B cell (primary cell): ENCODE measurements around the gene TCP10L. TPM values are rescaled to one million over a fixed set of nuclear protein-coding genes. Genes with fewer than 3 reads are reported as not detected.

ENCODE experiments used
- ATAC-seq: fragments of 200-7000 bp; cut with Tn5 transposase; one replicate; pipeline ENCODE4 v1.10.0; 2021; ENCODE audit warnings: low read depth, mild to moderate bottlenecking, moderate number of reproducible peaks, moderate library complexity
- CTCF ChIA-PET: fragments of 350-600 bp; sonication (Branson Sonifier 250); formaldehyde crosslinking; loops from one replicate; lab custom pipeline; 2021; ENCODE audit warnings: antibody characterized with exemption, inconsistent platforms; lab: Charles Lee
- POLR2A ChIA-PET: fragments of 350-600 bp; sonication (Branson Sonifier 250); formaldehyde crosslinking; loops from one replicate; lab custom pipeline; 2021; ENCODE audit warnings: antibody characterized with exemption; lab: Charles Lee
- DNase-seq: peaks from one replicate; pipeline ENCODE4 v3.0.0; 2013
- H2AFZ ChIP-seq: 2 replicates; pipeline ENCODE4 v1.6.1; 2012; ENCODE audit warnings: mild to moderate bottlenecking, low read depth, low read length; ENCODE audit not compliant: insufficient read depth, poor library complexity, severe bottlenecking
- H3K27ac ChIP-seq, 2 donors: 1 replicate in 1 of 2; 2 replicates in 1 of 2; pipeline ENCODE4 v1.5.1; 2012 to 2013; ENCODE audit warnings: low read length in 2 of 2, mild to moderate bottlenecking in 2 of 2, moderate library complexity in 1 of 2
- H3K27me3 ChIP-seq, 4 experiments: fragments of 200-600 bp in 1 of 4; sonication (generic) in 1 of 4; replicated peaks in 1 of 4; 1 replicate in 2 of 4; 2 replicates in 2 of 4; pipeline versions ENCODE4 v1.6.1 to v1.7.0; 2013 to 2016; ENCODE audit warnings: low read length in 3 of 4, mild to moderate bottlenecking in 2 of 4, mixed read lengths in 1 of 4, moderate library complexity in 1 of 4; ENCODE audit not compliant: insufficient read depth in 4 of 4, control insufficient read depth in 3 of 4; ENCODE audit errors: control extremely low read depth in 1 of 4
- H3K36me3 ChIP-seq, 2 experiments: replicated peaks in 1 of 2; 1 replicate in 1 of 2; 2 replicates in 1 of 2; pipeline versions ENCODE4 v1.6.1 to v1.7.1; 2013; ENCODE audit warnings: low read length in 1 of 2; ENCODE audit not compliant: insufficient read depth in 2 of 2, control insufficient read depth in 1 of 2; ENCODE audit errors: control extremely low read depth in 1 of 2, extremely low read depth in 1 of 2
- H3K4me1 ChIP-seq, 2 donors: fragments of 200-600 bp in 1 of 2; sonication (generic) in 1 of 2; 1 replicate in 1 of 2; 2 replicates in 1 of 2; pipeline versions ENCODE4 v1.5.1 to v1.6.1; 2013 to 2017; ENCODE audit warnings: low read length in 2 of 2; ENCODE audit not compliant: control insufficient read depth in 2 of 2, insufficient read depth in 2 of 2
- H3K4me2 ChIP-seq: replicated peaks from 2 replicates; pipeline ENCODE3; 2012; ENCODE audit warnings: mild to moderate bottlenecking, low read depth, low read length; ENCODE audit not compliant: poor library complexity, severe bottlenecking
- H3K4me3 ChIP-seq, 5 experiments: fragments of 200-600 bp in 1 of 5; sonication (generic) in 1 of 5; 1 replicate in 3 of 5; 2 replicates in 2 of 5; pipeline versions ENCODE4 v1.5.1 to v1.7.0; 2011 to 2016; ENCODE audit warnings: low read length in 4 of 5, mild to moderate bottlenecking in 4 of 5, low read depth in 2 of 5, control low read depth in 1 of 5, moderate library complexity in 1 of 5; ENCODE audit not compliant: insufficient read depth in 1 of 5; ENCODE audit errors: control extremely low read depth in 1 of 5, extremely low read depth in 1 of 5
- H3K79me2 ChIP-seq: fragments of 200-600 bp; sonication (generic); one replicate; pipeline ENCODE4 v1.6.0; 2016; ENCODE audit warnings: low read length; ENCODE audit not compliant: control insufficient read depth, insufficient read depth
- H3K9ac ChIP-seq: fragments of 200-600 bp; sonication (generic); 2 replicates; pipeline ENCODE4 v1.6.1; 2017; ENCODE audit warnings: mild to moderate bottlenecking, low read length, moderate library complexity
- H3K9me3 ChIP-seq, 3 donors: one replicate each; pipeline versions ENCODE4 v1.6.1 to v1.7.1; 2013; ENCODE audit warnings: low read length in 2 of 3; ENCODE audit not compliant: control insufficient read depth in 2 of 3, insufficient read depth in 1 of 3; ENCODE audit errors: control extremely low read depth in 1 of 3
- H4K20me1 ChIP-seq: 2 replicates; pipeline ENCODE4 v1.6.0; 2012; ENCODE audit warnings: mild to moderate bottlenecking, low read length; ENCODE audit not compliant: insufficient read depth, control insufficient read depth, poor library complexity, severe bottlenecking
- H3K27ac Mint-ChIP-seq: one replicate; pipeline ENCODE4 v1.8.0; 2021; ENCODE audit warnings: mixed read lengths
- H3K27me3 Mint-ChIP-seq: one replicate; pipeline ENCODE4 v1.8.0; 2021; ENCODE audit warnings: mixed read lengths
- H3K4me1 Mint-ChIP-seq: one replicate; pipeline ENCODE4 v1.8.0; 2021; ENCODE audit warnings: mixed read lengths
- H3K4me3 Mint-ChIP-seq: one replicate; pipeline ENCODE4 v1.8.0; 2021; ENCODE audit warnings: mixed read lengths
- H3K9me3 Mint-ChIP-seq: one replicate; pipeline ENCODE4 v1.8.0; 2022; ENCODE audit warnings: mixed read lengths; ENCODE audit not compliant: insufficient read depth
- CTCF ChIP-seq: fragments of 200-600 bp; IDR thresholded peaks from one replicate; pipeline ENCODE4 v1.8.0; 2022; ENCODE audit warnings: antibody characterized with exemption, mild to moderate bottlenecking
- EZH2 ChIP-seq: IDR thresholded peaks from 2 replicates; pipeline ENCODE4 v1.6.1; 2012; ENCODE audit warnings: borderline replicate concordance, low read depth, mild to moderate bottlenecking, moderate library complexity, low read length; ENCODE audit not compliant: insufficient read depth, poor library complexity, severe bottlenecking
- WGBS: methylation state at CpG from one replicate; pipeline ENCODE4 v1.1.5; 2013; ENCODE audit warnings: missing lambda C conversion rate; ENCODE audit not compliant: insufficient coverage; 5-methylcytosine and 5-hydroxymethylcytosine counted together
- intact Hi-C: fragments of 100-400 bp; cut with micrococcal nuclease; formaldehyde crosslinking; loops from one replicate; pipeline ENCODE4 v1.10.0; 2022
- polyA plus RNA-seq: library from polyadenylated mRNA; depleted of rRNA; stranded (reverse); fragments of >200 nt; gene quantifications from 2 replicates; pipeline ENCODE4 v1.2.3, GENCODE V29; 2012
- total RNA-seq, 2 donors: library from RNA; stranded (reverse); fragments of 120-200 nt in 1 of 2; gene quantifications; 1 replicate in 1 of 2; 2 replicates in 1 of 2; pipeline versions ENCODE4 v1.2.3 to v1.2.4, GENCODE V29; 2013 to 2022

Gene TCP10L
- total and polyA plus RNA-seq, 2 donors (not counting 1 experiment from before 2014, with no cell fraction given) = 0.39 TPM

DNA sequence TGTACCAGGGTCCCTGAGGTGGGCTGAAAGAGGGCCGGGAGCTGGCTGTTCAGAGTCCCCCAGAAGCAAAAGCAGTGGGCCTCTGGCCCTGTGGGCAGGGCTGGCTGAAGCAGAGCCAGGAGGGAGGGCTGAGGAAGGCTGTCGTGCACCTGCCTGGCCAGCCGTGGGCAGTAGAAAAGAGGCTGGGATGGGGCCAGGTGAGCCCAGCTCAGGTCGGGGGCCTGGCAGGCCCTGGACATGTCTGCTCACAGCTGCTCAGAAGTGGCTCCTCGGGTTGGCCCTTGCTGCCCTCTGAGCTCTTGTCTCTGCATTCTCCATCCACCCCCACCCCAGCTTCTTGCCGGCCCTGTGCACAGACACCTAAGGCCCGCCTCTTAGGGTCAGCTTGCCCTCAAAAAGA is 60.0 kb downstream of the TCP10L start:
- H3K4me3 Mint-ChIP-seq = no peak overlapping the region
- no peak for TF ChIP-seq EZH2
- TF ChIP-seq CTCF = no peak

DNA sequence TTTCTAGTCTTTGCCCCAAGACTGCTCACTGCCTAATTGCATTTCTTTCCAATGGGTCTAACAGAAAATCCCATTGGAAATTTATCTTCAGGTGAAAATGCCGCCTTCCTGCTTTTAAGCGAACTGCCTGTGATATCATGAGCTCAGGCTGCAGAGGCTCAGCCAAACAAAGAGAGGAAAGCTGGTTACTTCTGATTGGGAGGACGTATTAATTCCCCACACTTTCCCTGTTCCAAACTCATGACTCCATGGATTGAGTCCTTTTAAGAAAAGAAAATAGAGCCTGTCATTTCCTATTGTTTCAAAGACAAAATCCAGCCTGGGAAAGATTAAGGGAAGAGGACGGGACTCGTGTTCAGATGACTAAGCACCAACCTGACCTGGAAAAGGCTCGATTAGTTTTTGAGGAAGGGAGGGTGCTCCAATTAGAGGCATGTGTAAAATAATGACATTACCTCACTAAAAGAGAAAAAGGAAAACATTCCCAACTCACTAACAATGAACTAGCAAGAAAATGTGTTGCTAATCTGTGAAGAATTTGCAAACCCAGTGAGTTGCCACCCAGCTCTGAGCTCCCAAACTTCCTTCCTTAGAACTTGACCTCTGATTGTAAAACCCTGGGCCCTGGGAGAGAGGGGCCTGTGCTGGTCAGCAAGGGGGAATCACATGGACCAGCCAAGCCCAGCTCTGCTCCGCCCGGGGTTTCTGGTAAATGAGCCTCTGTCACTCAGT is 61.2 kb downstream of the TCP10L start:
- Histone ChIP-seq H4K20me1 (no peaks in the 10 kb centered on the region), H3K4me2 (no peak overlapping the region), H3K9ac (no peak overlapping the region), H3K27ac (no peak overlapping the region), H3K27me3 (peaks cover 0 to 2% (median 0%) of the 10 kb centered on the region in 4 experiments), H3K9me3 (peaks cover 0 to 7% (median 0%) of the 10 kb centered on the region in 3 donors), H3K36me3 (no peaks in the 10 kb centered on the region), H3K4me1 (no peaks in the 10 kb centered on the region), H3K79me2 (no peaks in the 10 kb centered on the region), H3K4me3 (no peak overlapping the region), H2AFZ (no peak overlapping the region)
- WGBS = 100% methylated on average over 3 of the region's 8 CpGs
- DNase-seq (no peak), ATAC-seq (no peak)
- Mint-ChIP-seq H3K27ac (no peak overlapping the region), H3K4me3 (no peak overlapping the region), H3K9me3 (no peaks in the 10 kb centered on the region), H3K4me1 (no peaks in the 10 kb centered on the region), H3K27me3 (peaks cover 6% of the 10 kb centered on the region)
- intact Hi-C loops = no loop called here
- CTCF ChIA-PET = no interaction called here
- POLR2A ChIA-PET = no interaction called here
- TF ChIP-seq EZH2 = no peak
- no peak for TF ChIP-seq CTCF

More for the DNA sequence above, 60.0 kb downstream of the TCP10L start:
- ChIA-PET CTCF (no interaction called here), POLR2A (no interaction called here)
- Histone ChIP-seq H3K4me3 (no peak overlapping the region), H2AFZ (no peak overlapping the region), H3K4me2 (no peak overlapping the region), H3K36me3 (no peaks in the 10 kb centered on the region), H3K9ac (no peak overlapping the region), H4K20me1 (no peaks in the 10 kb centered on the region), H3K4me1 (no peaks in the 10 kb centered on the region), H3K9me3 (no peaks in the 10 kb centered on the region), H3K27ac (no peak overlapping the region), H3K79me2 (no peaks in the 10 kb centered on the region), H3K27me3 (peaks cover 0 to 2% (median 0%) of the 10 kb centered on the region in 4 experiments)
- DNase-seq (no peak), ATAC-seq (no peak)
- no peak overlapping the region for H3K27ac Mint-ChIP-seq
- no peaks in the 10 kb centered on the region for H3K9me3 Mint-ChIP-seq
- peaks cover 6% of the 10 kb centered on the region for H3K27me3 Mint-ChIP-seq
- no peaks in the 10 kb centered on the region for H3K4me1 Mint-ChIP-seq
- WGBS = 80% methylated on average over 4 of the region's 7 CpGs
- intact Hi-C loops = no loop called here
